ENCODE results near the gene C1orf21.
"Not testable (repeated sequence)": the region's sequence is repeated elsewhere in the genome, so short reads cannot be mapped to it uniquely, and the experiment has no call there.

C1orf21 gene

DNA sequence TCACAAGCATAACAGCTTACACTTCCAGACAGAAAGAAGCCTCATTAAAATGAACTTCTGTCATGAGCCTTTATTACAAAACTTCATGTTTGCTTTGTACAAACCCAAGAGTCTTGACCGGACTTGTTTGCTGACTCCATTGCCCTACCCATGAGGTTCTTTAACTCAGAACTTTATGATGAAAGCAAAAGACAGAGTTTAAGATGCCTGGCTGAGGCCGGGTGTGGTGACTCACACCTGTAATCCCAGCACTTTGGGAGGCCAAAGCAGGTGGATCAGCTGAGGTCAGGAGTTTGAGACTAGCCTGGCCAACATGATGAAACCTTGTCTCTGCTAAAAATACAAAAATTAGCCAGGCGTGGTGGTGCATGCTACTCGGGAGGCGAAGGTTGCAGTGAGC is 225.4 kb downstream of the C1orf21 start:
- H3K4me1 ChIP-seq (ENCODE audit: control insufficient read depth, insufficient read depth, low read length, unreplicated experiment); H3K36me3 ChIP-seq (ENCODE audit: insufficient read depth, low read length); H3K27me3 ChIP-seq (ENCODE audit: insufficient read depth, low read length); H3K4me3 ChIP-seq (ENCODE audit: low read depth, low read length); H3K27ac ChIP-seq (ENCODE audit: low read depth, low read length); H2AFZ ChIP-seq (ENCODE audit: low read length, unreplicated experiment); H3K79me2 ChIP-seq (ENCODE audit: control insufficient read depth, insufficient read depth, low read length, unreplicated experiment): not testable (repeated sequence)

DNA sequence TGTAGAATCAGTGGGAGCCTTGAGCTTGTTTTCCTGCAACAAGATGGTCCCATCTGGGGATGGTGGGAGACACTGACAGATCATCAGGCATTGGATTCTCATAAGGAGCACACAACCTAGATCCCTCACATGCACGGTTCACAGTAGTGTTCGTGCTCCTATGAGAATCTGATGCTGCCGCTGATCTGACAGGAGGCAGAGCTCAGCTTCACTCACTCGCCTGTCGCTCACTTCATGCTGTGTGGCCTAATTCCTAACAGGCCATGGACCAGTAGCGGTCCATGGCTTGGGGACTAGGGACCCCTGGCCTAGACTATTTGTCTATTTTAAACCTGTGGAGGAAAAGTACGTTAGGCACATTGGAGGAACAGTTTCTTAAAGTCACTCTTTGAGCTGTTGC is 227.8 kb downstream of the C1orf21 start:
- Histone ChIP-seq H3K27ac (ENCODE audit: low read depth, low read length) (no peak overlapping the region), H3K4me3 (ENCODE audit: low read depth, low read length) (no peak overlapping the region), H3K36me3 (ENCODE audit: insufficient read depth, low read length) (no peaks in the 10 kb centered on the region), H3K4me1 (ENCODE audit: control insufficient read depth, insufficient read depth, low read length, unreplicated experiment) (no peaks in the 10 kb centered on the region), H3K27me3 (ENCODE audit: insufficient read depth, low read length) (no peaks in the 10 kb centered on the region), H3K79me2 (ENCODE audit: control insufficient read depth, insufficient read depth, low read length, unreplicated experiment) (no peaks in the 10 kb centered on the region), H2AFZ (ENCODE audit: low read length, unreplicated experiment) (no peak overlapping the region)

GRCh38 chr1:184615301-184615700 is 228.5 kb downstream of the C1orf21 start:
- H3K4me3 ChIP-seq (ENCODE audit: low read depth, low read length): no peak overlapping the region
- H3K4me1 ChIP-seq (ENCODE audit: control insufficient read depth, insufficient read depth, low read length, unreplicated experiment): no peaks in the 10 kb centered on the region
- no peaks in the 10 kb centered on the region for H3K27me3 ChIP-seq (ENCODE audit: insufficient read depth, low read length)
- no peak overlapping the region for H3K27ac ChIP-seq (ENCODE audit: low read depth, low read length)
- H3K36me3 ChIP-seq (ENCODE audit: insufficient read depth, low read length): no peaks in the 10 kb centered on the region
- no peaks in the 10 kb centered on the region for H3K79me2 ChIP-seq (ENCODE audit: control insufficient read depth, insufficient read depth, low read length, unreplicated experiment)
- no peak overlapping the region for H2AFZ ChIP-seq (ENCODE audit: low read length, unreplicated experiment)

DNA sequence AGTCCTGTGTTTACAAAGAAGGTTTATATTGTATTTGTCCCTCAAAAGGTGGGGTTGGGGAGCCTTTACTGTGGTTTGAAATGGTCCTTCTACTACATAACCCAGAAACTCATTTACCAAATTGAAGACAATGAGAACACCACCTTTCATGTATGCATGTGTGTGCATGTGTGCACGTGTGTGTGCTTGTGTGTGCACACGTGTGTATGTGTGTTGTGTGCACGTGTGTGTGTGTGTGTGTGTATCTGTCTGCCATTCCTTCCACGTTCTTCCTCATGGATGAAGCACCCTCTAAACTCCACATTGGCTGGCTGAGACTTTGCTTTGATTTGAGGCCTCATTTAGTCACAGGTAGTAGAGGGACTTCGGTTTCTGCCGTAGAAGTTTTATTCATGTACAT is 229.7 kb downstream of the C1orf21 start:
- H3K4me1 ChIP-seq (ENCODE audit: control insufficient read depth, insufficient read depth, low read length, unreplicated experiment): peaks cover 5% of the 10 kb centered on the region

GRCh38 chr1:184617433-184618029 is 230.7 kb downstream of the C1orf21 start:
- no peaks in the 10 kb centered on the region for H3K36me3 ChIP-seq (ENCODE audit: insufficient read depth, low read length)
- H3K79me2 ChIP-seq (ENCODE audit: control insufficient read depth, insufficient read depth, low read length, unreplicated experiment): no peaks in the 10 kb centered on the region
- peaks cover 11% of the 10 kb centered on the region for H3K4me1 ChIP-seq (ENCODE audit: control insufficient read depth, insufficient read depth, low read length, unreplicated experiment)
- H2AFZ ChIP-seq (ENCODE audit: low read length, unreplicated experiment): no peak overlapping the region
- H3K27me3 ChIP-seq (ENCODE audit: insufficient read depth, low read length): no peaks in the 10 kb centered on the region
- H3K4me3 ChIP-seq (ENCODE audit: low read depth, low read length): no peak overlapping the region
- H3K27ac ChIP-seq (ENCODE audit: low read depth, low read length): no peak overlapping the region

More for the DNA sequence above, 229.7 kb downstream of the C1orf21 start:
- no peaks in the 10 kb centered on the region for H3K27me3 ChIP-seq (ENCODE audit: insufficient read depth, low read length)
- H3K36me3 ChIP-seq (ENCODE audit: insufficient read depth, low read length): no peaks in the 10 kb centered on the region
- H3K79me2 ChIP-seq (ENCODE audit: control insufficient read depth, insufficient read depth, low read length, unreplicated experiment): no peaks in the 10 kb centered on the region
- H3K27ac ChIP-seq (ENCODE audit: low read depth, low read length): no peak overlapping the region
- H3K4me3 ChIP-seq (ENCODE audit: low read depth, low read length): no peak overlapping the region
- H2AFZ ChIP-seq (ENCODE audit: low read length, unreplicated experiment): no peak overlapping the region

GRCh38 chr1:184618851-184619250 is 232.0 kb downstream of the C1orf21 start:
- Histone ChIP-seq H3K79me2 (ENCODE audit: control insufficient read depth, insufficient read depth, low read length, unreplicated experiment) (no peaks in the 10 kb centered on the region), H3K27me3 (ENCODE audit: insufficient read depth, low read length) (no peaks in the 10 kb centered on the region), H3K36me3 (ENCODE audit: insufficient read depth, low read length) (no peaks in the 10 kb centered on the region), H2AFZ (ENCODE audit: low read length, unreplicated experiment) (no peak overlapping the region), H3K27ac (ENCODE audit: low read depth, low read length) (no peak overlapping the region), H3K4me3 (ENCODE audit: low read depth, low read length) (no peak overlapping the region), H3K4me1 (ENCODE audit: control insufficient read depth, insufficient read depth, low read length, unreplicated experiment) (peaks cover 11% of the 10 kb centered on the region)

DNA sequence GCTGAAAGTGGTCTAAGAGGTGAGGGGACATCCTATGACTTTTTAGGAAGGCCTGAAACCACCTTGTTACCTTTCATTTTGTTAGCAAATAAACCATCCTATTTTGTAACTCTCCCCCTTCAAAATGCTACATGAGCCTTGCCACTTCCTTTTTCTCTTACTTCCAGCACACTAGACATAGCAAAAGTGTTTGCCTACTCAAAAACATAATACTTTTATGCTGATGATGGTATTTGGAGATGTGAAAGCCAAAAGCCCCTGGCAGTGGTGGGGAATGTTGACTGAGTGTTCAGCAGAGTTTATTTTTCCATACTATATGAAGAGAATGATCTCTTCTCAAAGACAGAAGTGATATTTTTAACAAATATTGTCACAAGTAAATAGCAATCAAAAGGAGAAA is 233.6 kb downstream of the C1orf21 start:
- Histone ChIP-seq H3K27ac (ENCODE audit: low read depth, low read length) (no peak overlapping the region), H3K4me3 (ENCODE audit: low read depth, low read length) (no peak overlapping the region), H3K4me1 (ENCODE audit: control insufficient read depth, insufficient read depth, low read length, unreplicated experiment) (peaks cover 11% of the 10 kb centered on the region), H3K27me3 (ENCODE audit: insufficient read depth, low read length) (no peaks in the 10 kb centered on the region), H3K79me2 (ENCODE audit: control insufficient read depth, insufficient read depth, low read length, unreplicated experiment) (no peaks in the 10 kb centered on the region), H3K36me3 (ENCODE audit: insufficient read depth, low read length) (no peaks in the 10 kb centered on the region), H2AFZ (ENCODE audit: low read length, unreplicated experiment) (no peak overlapping the region)

GRCh38 chr1:184621260-184621659 is 234.4 kb downstream of the C1orf21 start:
- Histone ChIP-seq H3K36me3 (ENCODE audit: insufficient read depth, low read length) (no peaks in the 10 kb centered on the region), H3K27me3 (ENCODE audit: insufficient read depth, low read length) (no peaks in the 10 kb centered on the region), H3K79me2 (ENCODE audit: control insufficient read depth, insufficient read depth, low read length, unreplicated experiment) (no peaks in the 10 kb centered on the region), H2AFZ (ENCODE audit: low read length, unreplicated experiment) (no peak overlapping the region), H3K27ac (ENCODE audit: low read depth, low read length) (no peak overlapping the region), H3K4me1 (ENCODE audit: control insufficient read depth, insufficient read depth, low read length, unreplicated experiment) (peaks cover 11% of the 10 kb centered on the region), H3K4me3 (ENCODE audit: low read depth, low read length) (no peak overlapping the region)

GRCh38 chr1:184622136-184622823 is 235.5 kb downstream of the C1orf21 start:
- no peak overlapping the region for H3K4me3 ChIP-seq (ENCODE audit: low read depth, low read length)
- H3K79me2 ChIP-seq (ENCODE audit: control insufficient read depth, insufficient read depth, low read length, unreplicated experiment): no peaks in the 10 kb centered on the region
- no peak overlapping the region for H2AFZ ChIP-seq (ENCODE audit: low read length, unreplicated experiment)
- H3K27ac ChIP-seq (ENCODE audit: low read depth, low read length): peak overlapping the region; percentile 38; the same call in 1 of the 2 replicates
- H3K36me3 ChIP-seq (ENCODE audit: insufficient read depth, low read length): no peaks in the 10 kb centered on the region
- H3K4me1 ChIP-seq (ENCODE audit: control insufficient read depth, insufficient read depth, low read length, unreplicated experiment): peaks cover 11% of the 10 kb centered on the region
- no peaks in the 10 kb centered on the region for H3K27me3 ChIP-seq (ENCODE audit: insufficient read depth, low read length)

GRCh38 chr1:184623404-184623803 is 236.6 kb downstream of the C1orf21 start:
- Histone ChIP-seq H3K4me1 (ENCODE audit: control insufficient read depth, insufficient read depth, low read length, unreplicated experiment) (peaks cover 11% of the 10 kb centered on the region), H3K27ac (ENCODE audit: low read depth, low read length) (no peak overlapping the region), H3K79me2 (ENCODE audit: control insufficient read depth, insufficient read depth, low read length, unreplicated experiment) (no peaks in the 10 kb centered on the region)

GRCh38 chr1:184624051-184624450 is 237.2 kb downstream of the C1orf21 start:
- no peak overlapping the region for H3K4me3 ChIP-seq (ENCODE audit: low read depth, low read length)
- H3K79me2 ChIP-seq (ENCODE audit: control insufficient read depth, insufficient read depth, low read length, unreplicated experiment): no peaks in the 10 kb centered on the region
- H3K27me3 ChIP-seq (ENCODE audit: insufficient read depth, low read length): no peaks in the 10 kb centered on the region
- H2AFZ ChIP-seq (ENCODE audit: low read length, unreplicated experiment): no peak overlapping the region
- H3K27ac ChIP-seq (ENCODE audit: low read depth, low read length): no peak overlapping the region
- no peaks in the 10 kb centered on the region for H3K36me3 ChIP-seq (ENCODE audit: insufficient read depth, low read length)
- H3K4me1 ChIP-seq (ENCODE audit: control insufficient read depth, insufficient read depth, low read length, unreplicated experiment): peaks cover 11% of the 10 kb centered on the region

More at GRCh38 chr1:184623404-184623803, 236.6 kb downstream of the C1orf21 start:
- no peaks in the 10 kb centered on the region for H3K27me3 ChIP-seq (ENCODE audit: insufficient read depth, low read length)
- no peaks in the 10 kb centered on the region for H3K36me3 ChIP-seq (ENCODE audit: insufficient read depth, low read length)
- no peak overlapping the region for H3K4me3 ChIP-seq (ENCODE audit: low read depth, low read length)
- H2AFZ ChIP-seq (ENCODE audit: low read length, unreplicated experiment): no peak overlapping the region
